Esophagus muscularis mucosa (tissue), 4 donors: ENCODE data around the gene GRAMD4.

Experiments used
- EP300 ChIP-seq: sonication (generic); formaldehyde crosslinking; IDR thresholded peaks from one replicate; pipeline ENCODE4 v1.6.1; 2017; ENCODE audit warnings: antibody characterized with exemption
- POLR2A ChIP-seq: fragments of 450-650 bp; IDR thresholded peaks from one replicate; pipeline ENCODE4 v1.6.1; 2017; ENCODE audit warnings: antibody characterized with exemption, moderate library complexity, mild to moderate bottlenecking, low read depth
- POLR2AphosphoS5 ChIP-seq, 2 donors: sonication (generic); formaldehyde crosslinking; IDR thresholded peaks; one replicate each; pipeline ENCODE4 v1.6.1; 2017; ENCODE audit warnings: antibody characterized with exemption in 2 of 2
- TF ChIP-seq, protein P1 (sequence below), 3 experiments: fragments of 200-600 bp in 2 of 3; fragments of 450-650 bp in 1 of 3; sonication (generic) in 2 of 3; IDR thresholded peaks; one replicate each; pipeline ENCODE4 v1.5.1; 2017 to 2019; ENCODE audit warnings: antibody characterized with exemption in 3 of 3, mild to moderate bottlenecking in 2 of 3, moderate library complexity in 1 of 3

GRCh38 chr22:46679706-46680269 lies 59.6 kb downstream of the GRAMD4 start:
- TF ChIP-seq, protein P1, sequence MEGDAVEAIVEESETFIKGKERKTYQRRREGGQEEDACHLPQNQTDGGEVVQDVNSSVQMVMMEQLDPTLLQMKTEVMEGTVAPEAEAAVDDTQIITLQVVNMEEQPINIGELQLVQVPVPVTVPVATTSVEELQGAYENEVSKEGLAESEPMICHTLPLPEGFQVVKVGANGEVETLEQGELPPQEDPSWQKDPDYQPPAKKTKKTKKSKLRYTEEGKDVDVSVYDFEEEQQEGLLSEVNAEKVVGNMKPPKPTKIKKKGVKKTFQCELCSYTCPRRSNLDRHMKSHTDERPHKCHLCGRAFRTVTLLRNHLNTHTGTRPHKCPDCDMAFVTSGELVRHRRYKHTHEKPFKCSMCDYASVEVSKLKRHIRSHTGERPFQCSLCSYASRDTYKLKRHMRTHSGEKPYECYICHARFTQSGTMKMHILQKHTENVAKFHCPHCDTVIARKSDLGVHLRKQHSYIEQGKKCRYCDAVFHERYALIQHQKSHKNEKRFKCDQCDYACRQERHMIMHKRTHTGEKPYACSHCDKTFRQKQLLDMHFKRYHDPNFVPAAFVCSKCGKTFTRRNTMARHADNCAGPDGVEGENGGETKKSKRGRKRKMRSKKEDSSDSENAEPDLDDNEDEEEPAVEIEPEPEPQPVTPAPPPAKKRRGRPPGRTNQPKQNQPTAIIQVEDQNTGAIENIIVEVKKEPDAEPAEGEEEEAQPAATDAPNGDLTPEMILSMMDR (IDR thresholded peaks at IDR 0.05): no peak
- no peak for TF ChIP-seq POLR2AphosphoS5 (IDR thresholded peaks at IDR 0.05)
- TF ChIP-seq POLR2A: no peak
- no peak for TF ChIP-seq EP300
